IPS-18c (cell line): ENCODE results near the gene CELF6.

Source experiments
- H3K4me3 ChIP-seq: 2 replicates; pipeline ENCODE4 v1.7.0; 2013; ENCODE audit warnings: low read depth, mild to moderate bottlenecking, low read length, moderate library complexity; ENCODE audit not compliant: insufficient read depth
- H3K9me3 ChIP-seq: one replicate; pipeline ENCODE4 v1.6.1; 2013; ENCODE audit warnings: mild to moderate bottlenecking, low read length, moderate library complexity; ENCODE audit not compliant: control insufficient read depth, insufficient read depth

Gene CELF6

GRCh38 chr15:72238586-72238985 is 81.4 kb downstream of the CELF6 start:
- Histone ChIP-seq H3K4me3 (no peak overlapping the region), H3K9me3 (no peaks in the 10 kb centered on the region)

- no peaks in the 10 kb centered on the region for H3K9me3 ChIP-seq
- H3K4me3 ChIP-seq, result no peak overlapping the region
Observed at GRCh38 chr15:72237853-72238224, 82.1 kb downstream of the CELF6 start.

- no peak overlapping the region for H3K4me3 ChIP-seq
Observed at GRCh38 chr15:72237029-72237852, 82.7 kb downstream of the CELF6 start.

GRCh38 chr15:72236381-72237003 is 83.5 kb downstream of the CELF6 start:
- Histone ChIP-seq H3K4me3 (no peak overlapping the region), H3K9me3 (no peaks in the 10 kb centered on the region)

More at GRCh38 chr15:72237029-72237852, 82.7 kb downstream of the CELF6 start:
- H3K9me3 ChIP-seq, result no peaks in the 10 kb centered on the region

GRCh38 chr15:72235298-72235697 is 84.7 kb downstream of the CELF6 start:
- peaks cover 4% of the 10 kb centered on the region for H3K9me3 ChIP-seq
- H3K4me3 ChIP-seq, result no peak overlapping the region
